ENCODE results near the gene ITPRIP.

ITPRIP gene

GRCh38 chr10:104330168-104331110 lies 7.8 kb downstream of the ITPRIP start:
- Histone ChIP-seq H3K9me3 (ENCODE audit: control insufficient read depth in 1 of 2, low read length in 2 of 2) (no peaks in the 10 kb centered on the region), H3K4me1 (ENCODE audit: control insufficient read depth in 1 of 2, insufficient read depth in 2 of 2, low read length in 2 of 2) (peaks cover 65 to 95% of the 10 kb centered on the region in 2 donors), H3K27me3 (ENCODE audit: low read depth, low read length) (no peaks in the 10 kb centered on the region), H3K27ac (ENCODE audit: low read length) (peak overlapping the region; percentile 91), H3K36me3 (ENCODE audit: control insufficient read depth in 1 of 2, insufficient read depth in 2 of 2, low read length in 2 of 2) (peaks cover 0 to 18% of the 10 kb centered on the region in 2 donors), H3K4me3 (ENCODE audit: low read depth in 1 of 2, low read length in 2 of 2) (peak overlapping the region; percentile 6 to 26)

- no peaks in the 10 kb centered on the region for H3K9me3 ChIP-seq (ENCODE audit: control insufficient read depth in 1 of 2, low read length in 2 of 2)
- H3K36me3 ChIP-seq (ENCODE audit: control insufficient read depth in 1 of 2, insufficient read depth in 2 of 2, low read length in 2 of 2): peaks cover 0 to 18% of the 10 kb centered on the region in 2 donors
- no peaks in the 10 kb centered on the region for H3K27me3 ChIP-seq (ENCODE audit: low read depth, low read length)
- H3K4me3 ChIP-seq (ENCODE audit: low read depth in 1 of 2, low read length in 2 of 2): peak overlapping the region; percentile 26 to 41
- peaks cover 70 to 95% of the 10 kb centered on the region in 2 donors for H3K4me1 ChIP-seq (ENCODE audit: control insufficient read depth in 1 of 2, insufficient read depth in 2 of 2, low read length in 2 of 2)
- H3K27ac ChIP-seq (ENCODE audit: low read length): peak overlapping the region; percentile 91
Measured at GRCh38 chr10:104329735-104330134, 8.5 kb downstream of the ITPRIP start.

- Histone ChIP-seq H3K27ac (ENCODE audit: low read length) (peak overlapping the region; percentile 91), H3K4me3 (ENCODE audit: low read depth in 1 of 2, low read length in 2 of 2) (peak overlapping the region; percentile 26 to 41), H3K27me3 (ENCODE audit: low read depth, low read length) (no peaks in the 10 kb centered on the region), H3K9me3 (ENCODE audit: control insufficient read depth in 1 of 2, low read length in 2 of 2) (no peaks in the 10 kb centered on the region), H3K36me3 (ENCODE audit: control insufficient read depth in 1 of 2, insufficient read depth in 2 of 2, low read length in 2 of 2) (peaks cover 0 to 18% of the 10 kb centered on the region in 2 donors), H3K4me1 (ENCODE audit: control insufficient read depth in 1 of 2, insufficient read depth in 2 of 2, low read length in 2 of 2) (peaks cover 70 to 92% of the 10 kb centered on the region in 2 donors)
Measured at GRCh38 chr10:104328896-104329710, 9.2 kb downstream of the ITPRIP start.

GRCh38 chr10:104328646-104328895 lies 9.7 kb downstream of the ITPRIP start:
- Histone ChIP-seq H3K4me3 (ENCODE audit: low read depth in 1 of 2, low read length in 2 of 2) (peak overlapping the region; percentile 26 to 41), H3K4me1 (ENCODE audit: control insufficient read depth in 1 of 2, insufficient read depth in 2 of 2, low read length in 2 of 2) (peaks cover 76 to 92% of the 10 kb centered on the region in 2 donors), H3K36me3 (ENCODE audit: control insufficient read depth in 1 of 2, insufficient read depth in 2 of 2, low read length in 2 of 2) (peaks cover 0 to 18% of the 10 kb centered on the region in 2 donors), H3K27ac (ENCODE audit: low read length) (peak overlapping the region; percentile 91), H3K9me3 (ENCODE audit: control insufficient read depth in 1 of 2, low read length in 2 of 2) (no peaks in the 10 kb centered on the region), H3K27me3 (ENCODE audit: low read depth, low read length) (no peaks in the 10 kb centered on the region)

GRCh38 chr10:104327745-104328645 lies 10.3 kb downstream of the ITPRIP start:
- H3K4me3 ChIP-seq (ENCODE audit: low read depth in 1 of 2, low read length in 2 of 2): peak overlapping the region; percentile 5 to 41
- peaks cover 79 to 92% of the 10 kb centered on the region in 2 donors for H3K4me1 ChIP-seq (ENCODE audit: control insufficient read depth in 1 of 2, insufficient read depth in 2 of 2, low read length in 2 of 2)
- no peaks in the 10 kb centered on the region for H3K27me3 ChIP-seq (ENCODE audit: low read depth, low read length)
- H3K27ac ChIP-seq (ENCODE audit: low read length): peak overlapping the region; percentile 91
- no peaks in the 10 kb centered on the region for H3K9me3 ChIP-seq (ENCODE audit: control insufficient read depth in 1 of 2, low read length in 2 of 2)
- H3K36me3 ChIP-seq (ENCODE audit: control insufficient read depth in 1 of 2, insufficient read depth in 2 of 2, low read length in 2 of 2): peaks cover 0 to 18% of the 10 kb centered on the region in 2 donors

GRCh38 chr10:104326991-104327610 lies 11.2 kb downstream of the ITPRIP start:
- Histone ChIP-seq H3K4me1 (ENCODE audit: control insufficient read depth in 1 of 2, insufficient read depth in 2 of 2, low read length in 2 of 2) (peaks cover 82 to 92% of the 10 kb centered on the region in 2 donors), H3K4me3 (ENCODE audit: low read depth in 1 of 2, low read length in 2 of 2) (no peak overlapping the region), H3K9me3 (ENCODE audit: control insufficient read depth in 1 of 2, low read length in 2 of 2) (no peaks in the 10 kb centered on the region), H3K27ac (ENCODE audit: low read length) (peak overlapping the region; percentile 91), H3K27me3 (ENCODE audit: low read depth, low read length) (no peaks in the 10 kb centered on the region), H3K36me3 (ENCODE audit: control insufficient read depth in 1 of 2, insufficient read depth in 2 of 2, low read length in 2 of 2) (peaks cover 0 to 18% of the 10 kb centered on the region in 2 donors)

GRCh38 chr10:104325436-104326435 lies 12.5 kb downstream of the ITPRIP start:
- Histone ChIP-seq H3K36me3 (ENCODE audit: control insufficient read depth in 1 of 2, insufficient read depth in 2 of 2, low read length in 2 of 2) (peaks cover 0 to 15% of the 10 kb centered on the region in 2 donors), H3K27ac (ENCODE audit: low read length) (peak overlapping the region; percentile 45), H3K27me3 (ENCODE audit: low read depth, low read length) (no peaks in the 10 kb centered on the region), H3K4me1 (ENCODE audit: control insufficient read depth in 1 of 2, insufficient read depth in 2 of 2, low read length in 2 of 2) (peaks cover 76 to 92% of the 10 kb centered on the region in 2 donors), H3K4me3 (ENCODE audit: low read depth in 1 of 2, low read length in 2 of 2) (peak overlapping the region in 1 of 2 donors; percentile 15), H3K9me3 (ENCODE audit: control insufficient read depth in 1 of 2, low read length in 2 of 2) (no peaks in the 10 kb centered on the region)

GRCh38 chr10:104324931-104325330 lies 13.3 kb downstream of the ITPRIP start:
- Histone ChIP-seq H3K4me3 (ENCODE audit: low read depth in 1 of 2, low read length in 2 of 2) (peak overlapping the region in 1 of 2 donors; percentile 15), H3K9me3 (ENCODE audit: control insufficient read depth in 1 of 2, low read length in 2 of 2) (no peaks in the 10 kb centered on the region), H3K36me3 (ENCODE audit: control insufficient read depth in 1 of 2, insufficient read depth in 2 of 2, low read length in 2 of 2) (peaks cover 0 to 8% of the 10 kb centered on the region in 2 donors), H3K27ac (ENCODE audit: low read length) (peak overlapping the region; percentile 45), H3K27me3 (ENCODE audit: low read depth, low read length) (no peaks in the 10 kb centered on the region), H3K4me1 (ENCODE audit: control insufficient read depth in 1 of 2, insufficient read depth in 2 of 2, low read length in 2 of 2) (peaks cover 70 to 87% of the 10 kb centered on the region in 2 donors)

- Histone ChIP-seq H3K4me3 (ENCODE audit: low read depth in 1 of 2, low read length in 2 of 2) (no peak overlapping the region), H3K27me3 (ENCODE audit: low read depth, low read length) (no peaks in the 10 kb centered on the region), H3K4me1 (ENCODE audit: control insufficient read depth in 1 of 2, insufficient read depth in 2 of 2, low read length in 2 of 2) (peaks cover 66 to 87% of the 10 kb centered on the region in 2 donors), H3K36me3 (ENCODE audit: control insufficient read depth in 1 of 2, insufficient read depth in 2 of 2, low read length in 2 of 2) (peaks cover 0 to 6% of the 10 kb centered on the region in 2 donors), H3K27ac (ENCODE audit: low read length) (peak overlapping the region; percentile 29), H3K9me3 (ENCODE audit: control insufficient read depth in 1 of 2, low read length in 2 of 2) (no peaks in the 10 kb centered on the region)
Measured at GRCh38 chr10:104324221-104324686, 14.0 kb downstream of the ITPRIP start.
